Measurements from ENCODE around the gene MUSK.
"Not testable (repeated sequence)": the region's sequence is repeated elsewhere in the genome, so short reads cannot be mapped to it uniquely, and the experiment has no call there.

MUSK gene

DNA sequence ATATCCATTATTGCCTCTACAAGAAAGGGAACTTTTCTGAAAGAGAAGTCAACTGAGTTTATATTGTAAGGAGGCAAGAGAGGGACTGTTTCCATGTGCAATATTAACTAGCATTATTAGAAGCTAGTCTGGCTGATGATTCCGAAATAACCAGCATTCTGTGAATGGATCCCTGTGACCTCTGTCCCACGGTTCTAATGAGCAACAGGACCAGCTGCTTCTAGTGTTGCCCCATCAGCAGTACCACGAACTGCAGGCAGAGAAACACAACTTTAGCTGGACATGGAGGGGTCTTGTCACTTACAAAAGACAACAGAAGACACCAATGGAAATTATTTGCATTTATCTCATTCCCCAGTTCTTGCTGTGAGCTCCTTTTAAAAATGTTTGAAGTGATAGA is 95.4 kb downstream of the MUSK start:
- no peak for DNase-seq

DNA sequence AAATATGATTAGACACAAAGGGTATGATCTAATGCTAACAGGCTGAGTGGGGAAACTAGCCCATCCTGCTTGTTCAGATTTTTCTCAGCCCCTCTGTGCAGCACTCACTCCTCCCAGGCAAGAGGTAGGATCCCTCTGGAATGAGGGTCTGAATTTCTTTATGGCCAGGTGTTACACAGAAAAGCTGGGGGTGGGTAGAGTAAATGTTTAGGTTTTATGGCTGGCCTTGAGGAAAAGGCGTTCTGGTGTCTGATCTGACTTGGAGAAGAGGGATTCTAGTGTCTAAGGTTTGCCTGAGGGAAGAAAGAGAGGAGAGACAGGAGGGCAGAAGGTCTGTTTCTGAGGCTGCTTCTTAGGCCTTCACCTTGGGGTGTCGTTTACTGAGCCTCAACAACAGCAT is 97.3 kb downstream of the MUSK start:
- no peak for DNase-seq

DNA sequence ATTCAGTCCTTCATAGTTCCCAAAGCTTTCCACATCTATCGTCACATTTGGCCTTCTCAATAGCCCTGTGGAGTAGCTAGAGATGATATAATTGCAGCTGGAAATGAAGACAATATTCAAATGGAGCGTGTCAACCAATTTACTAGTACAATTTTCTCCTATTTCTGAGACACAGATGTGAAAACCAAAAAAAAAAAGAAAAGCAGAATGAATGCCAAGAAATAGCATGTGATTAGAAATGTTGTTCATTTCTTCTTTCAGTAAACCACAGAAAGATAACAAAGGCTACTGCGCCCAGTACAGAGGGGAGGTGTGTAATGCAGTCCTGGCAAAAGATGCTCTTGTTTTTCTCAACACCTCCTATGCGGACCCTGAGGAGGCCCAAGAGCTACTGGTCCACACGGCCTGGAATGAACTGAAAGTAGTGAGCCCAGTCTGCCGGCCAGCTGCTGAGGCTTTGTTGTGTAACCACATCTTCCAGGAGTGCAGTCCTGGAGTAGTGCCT is 99.0 kb downstream of the MUSK start:
- no peak for DNase-seq

DNA sequence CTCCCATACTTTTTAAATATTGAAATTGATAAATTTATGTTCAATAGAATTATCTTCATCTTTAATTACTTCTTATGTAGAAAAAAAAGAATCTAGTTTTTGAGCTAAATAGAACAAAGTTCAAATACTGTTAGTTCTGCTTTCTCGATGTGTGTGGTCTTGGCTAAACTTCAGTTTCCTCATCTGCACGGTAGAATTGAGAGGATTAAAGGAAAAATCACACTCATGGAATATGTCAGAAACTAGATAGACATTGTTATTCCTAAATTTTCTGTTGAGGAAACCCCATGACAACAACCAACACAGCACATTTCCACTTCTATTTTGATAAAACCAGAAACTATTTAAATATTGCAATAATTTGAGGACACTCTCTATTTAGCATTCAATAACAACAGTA is 100.3 kb downstream of the MUSK start:
- DNase-seq = no peak

DNA sequence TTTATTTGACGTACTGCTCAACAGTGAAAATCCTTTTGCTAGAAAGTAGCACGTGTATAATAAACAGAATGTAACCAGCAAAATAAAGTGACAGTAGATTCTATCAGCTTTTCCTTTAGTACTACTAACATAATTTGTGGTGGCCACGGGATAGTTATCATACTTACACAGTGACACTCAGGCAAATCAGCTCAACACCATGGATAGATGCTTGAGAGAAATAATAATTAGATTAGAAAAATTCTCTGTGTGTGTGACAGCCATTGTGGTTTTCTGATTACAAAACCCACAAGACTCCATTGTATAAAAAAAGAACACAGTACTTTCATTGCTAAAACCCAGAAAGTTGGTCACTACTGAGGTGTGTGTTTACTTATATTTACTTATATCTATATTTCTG is 101.1 kb downstream of the MUSK start:
- DNase-seq = no peak

DNA sequence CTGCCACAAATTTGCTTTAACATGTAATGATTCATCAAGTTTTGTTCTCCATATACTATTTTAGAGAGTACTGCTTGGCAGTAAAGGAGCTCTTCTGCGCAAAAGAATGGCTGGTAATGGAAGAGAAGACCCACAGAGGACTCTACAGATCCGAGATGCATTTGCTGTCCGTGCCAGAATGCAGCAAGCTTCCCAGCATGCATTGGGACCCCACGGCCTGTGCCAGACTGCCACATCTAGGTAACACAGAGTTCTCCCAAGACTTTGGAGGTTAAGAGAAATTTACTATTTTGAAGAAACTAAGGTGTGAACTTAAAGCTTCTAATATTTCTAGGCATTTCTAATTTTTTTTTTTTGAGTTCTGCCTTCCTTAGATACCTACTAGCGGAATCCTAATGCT is 107.1 kb downstream of the MUSK start:
- DNase-seq = no peak

DNA sequence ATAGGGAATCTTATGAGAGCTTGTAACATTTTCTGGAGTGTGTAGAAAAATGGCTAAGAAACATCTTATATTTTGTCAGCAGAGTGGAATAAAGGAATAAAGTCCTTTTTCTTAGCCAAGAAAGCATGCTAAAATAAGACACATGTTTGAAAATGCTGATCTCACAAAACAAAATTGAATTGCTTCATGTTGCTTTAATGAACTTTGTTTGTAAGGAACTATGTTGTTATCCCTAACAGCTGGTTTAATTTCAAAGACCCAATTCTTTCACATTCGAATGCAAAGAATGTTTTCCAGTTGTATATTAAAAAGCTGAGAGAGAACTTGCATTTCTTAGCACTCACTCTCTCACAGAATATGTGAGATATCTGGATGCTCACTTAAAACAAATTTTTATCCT is 107.6 kb downstream of the MUSK start:
- DNase-seq = no peak

DNA sequence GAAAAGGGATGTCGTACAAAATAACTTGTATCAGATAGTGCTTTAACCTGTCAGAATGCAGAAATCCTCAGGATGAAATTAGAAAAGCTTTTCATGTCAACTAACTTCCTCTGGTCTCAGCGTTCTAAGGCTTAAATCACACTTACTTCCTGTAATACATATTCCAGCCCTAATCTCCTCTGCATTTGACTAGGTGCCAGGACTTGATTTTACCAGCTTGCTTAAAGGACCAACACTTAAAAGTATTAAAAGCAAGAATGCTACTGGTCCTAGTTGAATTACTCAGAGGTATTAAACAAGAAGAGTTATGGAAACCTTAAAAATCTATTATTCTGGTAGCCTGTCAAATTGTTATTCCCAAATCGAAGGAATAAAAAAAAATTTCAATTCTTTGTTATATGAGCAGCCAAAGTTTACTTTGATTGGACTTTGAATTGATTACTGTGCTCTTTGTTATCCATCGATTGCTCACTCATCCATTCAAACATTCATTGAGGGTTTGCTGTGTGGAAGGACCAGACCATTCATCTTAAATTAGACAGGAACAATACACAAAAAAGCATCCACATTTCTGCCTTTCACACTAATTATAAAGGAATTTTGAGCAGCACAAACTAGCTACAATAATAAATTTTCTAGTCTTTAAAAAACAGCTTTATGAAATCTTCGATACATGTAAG is 108.7 kb downstream of the MUSK start:
- peak; percentile 27 for DNase-seq

DNA sequence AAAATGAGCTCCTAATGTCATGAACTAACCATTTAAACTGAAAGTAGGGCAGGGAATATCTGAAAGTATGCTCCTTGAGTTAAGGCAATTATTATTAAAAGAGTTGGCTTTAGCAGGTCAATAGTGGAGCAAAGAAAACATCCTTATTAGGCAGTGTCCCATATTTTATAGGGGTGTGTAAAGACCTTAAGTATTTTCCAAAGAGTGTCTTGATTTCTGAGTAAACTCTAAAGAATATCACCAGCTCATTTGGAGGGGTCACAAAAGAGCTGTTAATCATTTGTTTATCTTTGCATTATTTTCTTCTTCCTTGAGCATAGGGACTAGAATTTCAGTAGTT is 109.3 kb downstream of the MUSK start:
- no peak for DNase-seq

DNA sequence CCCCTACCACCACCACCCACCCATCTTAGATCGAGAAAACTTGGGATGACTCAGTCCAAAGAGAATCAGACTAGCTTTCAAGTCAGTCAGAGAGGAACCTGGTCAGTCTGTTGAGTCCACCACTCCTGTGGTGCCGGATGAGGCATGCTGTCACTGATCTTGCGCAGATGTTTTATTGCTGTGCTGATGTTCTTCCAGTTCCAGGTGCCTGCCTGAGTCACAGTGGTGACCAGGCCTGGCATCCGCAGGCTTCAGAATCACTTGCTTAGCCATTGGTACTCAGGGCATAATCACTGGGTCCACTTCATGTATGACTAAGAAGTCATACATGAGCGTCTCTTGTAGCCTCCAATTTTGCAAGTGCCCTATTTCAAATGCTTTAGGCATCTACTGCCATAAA is 114.1 kb downstream of the MUSK start:
- DNase-seq = no peak

DNA sequence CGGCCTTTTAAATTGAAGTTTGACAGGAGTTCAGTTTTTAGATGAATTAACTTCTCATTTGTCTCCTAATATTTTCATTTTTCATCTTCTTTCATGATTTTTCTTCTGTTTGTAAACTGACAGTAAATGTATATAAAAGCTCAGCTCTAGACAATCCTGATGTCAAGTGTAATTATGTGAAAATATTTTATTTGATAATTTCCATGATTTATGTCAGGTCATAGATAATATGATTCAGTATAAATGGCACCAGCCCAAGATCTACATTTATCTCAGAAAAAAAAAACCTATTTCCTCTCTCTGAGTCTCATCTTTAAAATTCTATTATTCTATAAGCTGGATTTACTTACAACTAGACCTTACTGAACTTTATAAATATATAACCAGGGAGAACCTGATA is 115.7 kb downstream of the MUSK start:
- DNase-seq = no peak

DNA sequence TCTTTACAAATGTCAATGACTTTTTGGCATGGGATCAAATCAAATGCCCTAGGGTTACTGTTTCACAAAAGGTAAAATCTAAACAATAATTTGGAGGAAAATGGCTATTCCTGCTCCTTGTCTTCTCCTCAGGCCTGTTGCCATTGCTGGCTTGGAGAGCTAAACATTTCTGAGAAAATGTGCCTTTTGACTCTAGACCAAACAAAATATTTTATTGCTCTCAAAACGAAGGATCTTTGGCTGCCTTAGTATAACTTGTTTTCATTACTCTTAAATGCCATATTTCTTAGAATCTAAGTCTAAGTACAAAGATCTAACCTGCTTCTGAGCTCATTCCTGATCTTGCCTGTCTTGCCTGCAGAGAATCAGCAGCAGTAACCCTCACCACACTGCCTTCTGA is 116.6 kb downstream of the MUSK start:
- DNase-seq = no peak

DNA sequence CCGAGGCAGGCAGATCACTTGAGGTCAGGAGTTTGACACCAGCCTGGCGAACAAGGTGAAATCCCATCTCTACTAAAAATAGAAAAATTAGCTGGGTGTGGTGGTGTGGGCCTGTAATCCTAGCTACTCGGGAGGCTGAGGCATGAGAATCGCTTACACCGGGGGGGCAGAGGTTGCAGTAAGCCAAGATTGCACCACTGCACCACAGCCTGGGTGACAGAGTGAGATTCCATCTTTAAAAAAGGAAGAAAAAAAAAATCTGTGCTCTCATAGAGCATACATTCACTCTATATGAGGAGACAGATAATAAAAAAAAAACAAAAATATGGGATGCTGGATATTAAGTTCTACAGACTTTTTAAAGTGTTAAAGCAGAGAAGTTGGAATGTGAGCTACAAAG is 119.8 kb downstream of the MUSK start:
- not testable (repeated sequence) for DNase-seq

DNA sequence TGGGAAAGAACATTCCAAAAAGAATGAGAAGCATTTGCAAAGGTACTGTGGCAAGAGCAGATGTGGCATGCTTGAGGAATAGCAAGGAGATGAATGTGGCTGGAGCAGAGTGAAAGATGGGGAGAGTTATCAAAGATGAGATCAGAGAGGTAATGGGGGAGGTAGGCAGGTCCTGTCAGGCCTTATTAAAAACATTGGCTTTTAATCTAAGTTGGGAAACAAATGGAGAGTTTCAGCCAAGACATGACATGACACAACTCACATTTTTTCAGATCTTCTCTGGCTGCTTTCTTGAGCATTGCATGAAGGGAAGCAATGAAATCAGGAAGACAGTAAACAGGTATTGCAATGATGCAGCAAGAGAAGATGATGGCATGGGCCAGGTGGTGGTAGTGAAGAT is 120.3 kb downstream of the MUSK start:
- no peak for DNase-seq

DNA sequence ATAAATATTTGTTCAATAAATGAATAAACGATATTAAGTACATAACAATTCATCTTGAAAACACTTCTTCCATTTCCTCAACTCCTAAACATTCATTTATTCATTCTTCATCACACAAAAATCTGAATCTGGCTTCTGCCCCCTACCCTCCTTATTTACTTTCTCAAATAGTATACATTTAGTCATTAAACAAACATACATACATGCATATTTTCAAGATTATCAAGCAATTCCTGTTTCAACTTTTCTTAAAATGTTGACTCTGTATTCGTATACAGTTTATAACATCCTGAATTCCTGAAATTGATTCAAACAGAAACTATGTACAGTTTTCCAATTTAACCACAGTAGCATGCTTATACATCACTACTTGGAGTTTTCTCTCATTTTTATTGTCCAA is 129.0 kb downstream of the MUSK start:
- no peak for DNase-seq

DNA sequence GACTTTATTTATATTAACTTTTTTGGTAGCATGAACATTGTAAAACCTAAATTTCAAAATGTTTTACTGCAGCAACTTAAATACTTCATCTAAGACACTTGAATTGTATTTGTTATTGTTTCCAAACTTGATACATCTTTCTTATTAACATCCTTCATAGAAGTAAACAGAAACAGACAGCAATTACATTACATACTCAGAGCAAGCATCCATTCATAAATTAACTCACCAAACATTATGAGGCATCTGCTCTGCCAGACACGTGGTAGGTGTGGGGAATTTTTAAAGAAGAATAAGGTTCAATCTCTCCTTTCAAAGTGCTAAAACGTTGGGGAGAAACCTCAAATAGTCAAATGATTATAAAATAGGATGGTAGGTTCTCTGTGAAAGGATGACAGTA is 130.8 kb downstream of the MUSK start:
- no peak for DNase-seq

DNA sequence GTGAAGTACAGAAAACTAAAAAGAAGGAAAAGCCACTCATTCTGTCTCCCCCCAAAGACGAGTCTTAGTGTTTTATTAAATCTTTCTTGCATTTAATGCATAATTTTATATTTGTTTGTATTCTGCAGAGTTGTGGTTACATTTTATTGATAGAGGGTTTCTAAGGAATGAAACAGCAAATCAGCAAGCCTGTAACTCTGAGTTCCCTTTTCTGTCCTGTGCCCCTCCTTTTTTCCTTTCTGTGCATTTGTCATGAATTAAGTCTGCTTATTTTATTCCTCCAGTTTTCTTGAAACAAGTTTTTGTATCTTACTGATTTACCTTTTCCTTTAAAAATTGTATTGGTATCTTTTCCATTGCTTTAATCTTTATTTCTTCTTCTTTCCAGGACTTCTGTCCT is 132.8 kb downstream of the MUSK start:
- no peak for DNase-seq

DNA sequence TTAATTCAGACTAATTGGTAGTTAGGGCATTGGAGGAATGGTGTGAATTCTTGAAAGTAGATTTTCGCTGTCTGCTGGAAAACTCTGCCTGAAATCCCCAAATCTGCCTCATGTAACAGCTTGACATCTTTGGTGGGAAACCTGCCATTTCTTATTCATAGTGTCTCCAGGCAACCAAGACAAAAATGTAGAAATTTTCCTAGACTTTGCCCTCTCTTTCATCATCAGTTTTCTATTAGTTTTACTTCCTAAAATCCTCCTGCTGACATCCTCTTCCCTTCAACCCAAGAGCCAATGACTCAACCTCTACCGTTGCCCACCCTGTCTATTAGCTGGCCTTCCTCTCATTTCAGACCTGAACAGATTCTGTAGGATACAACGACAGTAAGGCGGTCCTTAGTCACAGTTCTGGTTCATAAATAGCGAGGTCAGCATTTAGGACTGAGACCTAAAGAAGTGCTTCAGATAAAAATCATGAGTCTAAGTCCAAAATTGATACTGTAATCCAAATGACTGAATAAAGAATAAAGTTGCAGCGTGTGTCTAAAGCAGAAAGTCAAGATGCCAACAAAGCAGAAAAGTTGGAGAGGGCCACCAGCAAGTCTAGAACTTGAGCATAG is 133.9 kb downstream of the MUSK start:
- no peak for DNase-seq

DNA sequence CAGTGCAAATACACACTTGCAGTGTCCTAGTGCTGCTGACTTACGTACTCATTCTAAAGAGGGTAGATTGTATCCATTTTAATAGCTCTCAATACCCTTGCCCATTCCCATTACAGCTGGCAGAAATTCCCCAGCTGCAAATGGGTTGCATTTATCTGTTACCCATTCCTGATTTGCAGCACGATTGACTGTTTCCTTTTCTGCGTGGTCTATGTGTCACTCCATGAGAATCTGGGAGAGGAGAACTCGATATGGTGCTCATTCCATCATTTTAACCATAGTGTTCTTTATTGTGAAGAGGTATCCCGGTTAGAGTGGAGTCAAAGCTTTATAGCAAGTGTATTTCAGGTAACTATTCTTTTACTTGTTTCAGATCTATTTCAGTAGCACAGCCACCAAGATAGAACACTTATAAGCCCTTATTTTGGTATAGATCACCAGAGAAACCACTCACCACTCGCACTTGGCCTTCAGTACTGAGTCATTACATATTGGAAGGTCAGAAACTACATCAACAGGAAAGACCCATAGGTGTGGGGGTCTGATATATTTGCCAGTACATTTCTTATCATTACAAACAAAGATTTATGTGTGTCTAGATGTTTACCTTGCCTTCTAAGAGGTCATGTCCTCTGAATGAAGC is 139.5 kb downstream of the MUSK start:
- DNase-seq = no peak

DNA sequence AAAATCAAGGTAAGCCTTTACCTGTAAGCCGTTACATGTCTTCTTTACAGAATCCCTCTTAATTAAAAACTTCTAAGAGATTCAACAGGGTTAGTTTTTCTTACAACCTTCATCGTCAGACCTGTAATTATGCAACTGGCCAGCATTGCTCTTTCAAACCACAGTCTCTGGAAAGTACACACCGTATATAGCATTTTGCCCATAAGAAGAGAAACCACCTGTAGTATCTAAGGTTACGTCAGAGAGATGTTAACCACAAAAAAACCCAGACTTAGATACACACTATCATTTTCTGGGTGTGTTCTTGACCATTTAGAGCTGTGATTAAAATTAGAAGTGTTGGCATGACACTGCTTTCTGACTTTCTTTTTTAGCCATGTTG is 140.0 kb downstream of the MUSK start:
- DNase-seq = no peak

DNA sequence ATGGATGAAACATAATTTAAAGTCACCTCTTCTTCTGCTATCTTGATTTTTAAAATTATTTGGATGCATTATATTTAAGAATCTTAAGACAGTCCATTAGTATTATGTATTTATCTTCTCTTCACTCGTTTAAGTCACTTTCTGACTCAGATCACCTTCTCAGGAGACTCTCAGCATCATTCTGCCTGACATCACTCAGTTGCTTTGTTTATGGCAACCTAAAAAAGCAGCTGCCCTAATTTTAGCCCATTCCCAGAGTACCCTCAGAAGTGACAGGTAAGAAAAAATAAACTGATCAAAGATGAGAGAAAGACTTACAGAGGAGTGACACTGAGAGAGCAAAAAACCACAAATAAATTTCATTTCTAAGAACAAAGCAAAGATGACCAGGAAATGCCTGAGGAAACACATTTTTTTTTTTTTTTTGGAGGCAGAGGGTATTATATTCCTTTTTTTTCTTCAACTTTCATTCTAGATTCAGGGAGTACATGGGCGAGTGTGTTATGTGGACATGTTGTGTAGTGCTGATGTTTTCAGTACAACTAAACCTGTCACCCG is 140.5 kb downstream of the MUSK start:
- no peak for DNase-seq

DNA sequence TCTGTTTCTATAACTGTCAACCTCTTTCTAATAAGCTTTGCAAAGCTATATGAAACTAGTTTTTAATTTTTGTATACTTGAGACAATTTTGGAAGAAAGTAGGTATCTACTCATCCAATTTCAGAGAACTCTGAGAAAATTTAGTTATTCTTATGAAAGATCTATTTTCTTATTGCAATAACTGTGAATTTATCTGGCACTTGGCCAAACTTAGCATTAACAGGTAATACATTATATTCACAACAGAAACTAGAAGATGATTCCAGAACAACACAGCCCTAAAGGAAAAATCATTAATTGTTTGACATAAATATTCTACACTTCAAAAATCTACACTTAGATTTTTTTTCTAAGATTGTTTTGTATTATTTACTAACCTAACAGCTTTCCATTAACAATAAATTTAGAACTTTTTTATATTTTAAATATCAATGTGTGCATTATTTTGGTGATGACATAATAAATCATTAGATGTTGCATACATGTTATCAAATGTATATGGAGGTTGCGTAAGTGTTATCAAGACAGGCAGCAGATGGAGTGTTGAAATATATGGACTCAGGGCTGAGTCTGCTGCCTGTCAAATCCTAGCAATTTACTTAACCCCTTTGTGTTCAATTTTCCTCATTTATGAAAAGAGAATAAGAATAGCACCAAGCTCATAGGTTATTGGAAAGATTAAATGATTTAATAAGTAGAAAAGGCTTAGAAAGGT is 141.8 kb downstream of the MUSK start:
- no peak for DNase-seq

DNA sequence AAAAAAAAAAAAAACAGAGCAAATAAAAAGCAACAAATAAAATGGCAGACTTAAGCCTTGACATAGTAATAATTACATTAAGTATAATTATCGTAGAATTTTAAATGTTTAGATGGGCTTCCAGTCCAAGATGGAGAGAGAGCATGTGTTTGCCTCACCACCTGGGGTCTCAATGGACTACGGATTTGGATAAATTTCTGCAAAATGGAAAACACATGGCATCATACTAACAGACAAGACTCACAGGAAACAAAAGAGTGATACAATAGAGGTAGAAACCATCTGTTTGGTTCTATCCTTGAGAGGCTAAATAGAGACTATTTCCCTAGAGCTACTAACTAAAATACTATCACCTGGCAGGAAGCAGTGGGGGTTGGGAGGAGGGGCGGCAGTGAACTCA is 144.3 kb downstream of the MUSK start:
- DNase-seq = no peak

DNA sequence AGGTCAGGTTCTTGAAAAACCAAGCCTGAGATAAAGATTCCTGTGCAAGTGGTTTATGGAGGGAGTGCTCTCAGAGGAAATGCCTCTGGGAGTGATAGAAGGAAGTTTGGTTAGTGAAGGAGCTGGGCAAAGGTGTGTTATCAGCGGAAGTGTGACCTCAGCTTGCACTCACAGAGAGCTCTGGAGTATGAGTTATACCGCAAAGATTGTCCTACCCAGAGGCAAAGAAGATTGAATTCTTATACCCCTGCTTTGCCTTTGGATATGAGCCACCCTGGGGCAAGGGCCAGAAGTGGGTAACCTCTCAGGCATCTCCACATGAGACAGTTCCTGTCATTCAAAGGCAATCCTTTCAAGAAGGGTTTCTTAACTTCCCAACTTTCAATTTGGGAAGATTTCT is 145.6 kb downstream of the MUSK start:
- DNase-seq = no peak

Data from DMS153 (cell line).